H1 (cell line): Measurements from ENCODE around the gene HSPA4L. TPM values are rescaled to one million over a fixed set of nuclear protein-coding genes. Genes with fewer than 3 reads are reported as not detected.

Experiments used
- CTCF ChIA-PET: fragments of 300-600 bp; sonication (Branson Sonifier 250); formaldehyde crosslinking; loops from one replicate; lab custom pipeline; 2021; ENCODE audit not compliant: partially characterized antibody; lab: Charles Lee
- POLR2A ChIA-PET: fragments of 300-600 bp; sonication (Branson Sonifier 250); formaldehyde crosslinking; loops from one replicate; lab custom pipeline; 2021; ENCODE audit warnings: inconsistent platforms; ENCODE audit not compliant: partially characterized antibody; lab: Charles Lee
- DNase-seq, 2 experiments: peaks; one replicate each; pipeline versions ENCODE4 v3.0.0 to v3.0.0-alpha.2; 2010 to 2022; ENCODE audit warnings: low spot score in 2 of 2, low read depth in 1 of 2, mixed read lengths in 1 of 2
- FAIRE-seq: peaks from 2 replicates; lab custom pipeline; 2011; peaks lifted over from hg19 to GRCh38; lab: Jason Lieb, UNC
- H2AFZ ChIP-seq: 2 replicates; pipeline ENCODE4 v1.8.1; 2012; ENCODE audit warnings: low read length, inconsistent platforms
- H2AK5ac ChIP-seq: 2 replicates; pipeline ENCODE4 v1.6.1; 2013; ENCODE audit warnings: low read depth, low read length
- H2BK120ac ChIP-seq: replicated peaks from 2 replicates; pipeline ENCODE3; 2013; ENCODE audit warnings: low read depth, low read length, inconsistent platforms
- H2BK12ac ChIP-seq: 2 replicates; pipeline ENCODE4 v1.6.1; 2013; ENCODE audit warnings: low read depth, low read length
- H2BK15ac ChIP-seq: 2 replicates; pipeline ENCODE4 v1.6.1; 2013; ENCODE audit warnings: low read length
- H2BK20ac ChIP-seq: 2 replicates; pipeline ENCODE4 v1.6.1; 2013; ENCODE audit warnings: low read length
- H2BK5ac ChIP-seq: 2 replicates; pipeline ENCODE4 v1.6.1; 2013; ENCODE audit warnings: low read depth, low read length
- H3K14ac ChIP-seq: 2 replicates; pipeline ENCODE4 v1.6.1; 2013; ENCODE audit warnings: inconsistent platforms; ENCODE audit not compliant: insufficient read length
- H3K18ac ChIP-seq: 2 replicates; pipeline ENCODE4 v1.6.1; 2013; ENCODE audit warnings: low read length; ENCODE audit errors: extremely low read depth
- H3K23ac ChIP-seq: 2 replicates; pipeline ENCODE4 v1.6.1; 2013; ENCODE audit warnings: inconsistent platforms; ENCODE audit not compliant: insufficient read length
- H3K23me2 ChIP-seq: 2 replicates; pipeline ENCODE4 v1.6.1; 2013; ENCODE audit warnings: low read depth, low read length
- H3K27ac ChIP-seq: 2 replicates; pipeline ENCODE4 v1.6.1; 2011; ENCODE audit warnings: low read depth, low read length, inconsistent platforms
- H3K27me3 ChIP-seq, 4 experiments: replicated peaks in 1 of 4; 1 replicate in 1 of 4; 2 replicates in 3 of 4; pipeline versions ENCODE4 v1.6.1 to v1.8.1; 2011 to 2013; ENCODE audit warnings: low read length in 3 of 4, mild to moderate bottlenecking in 3 of 4, inconsistent platforms in 2 of 4, mixed read lengths in 2 of 4, moderate library complexity in 1 of 4; ENCODE audit not compliant: control insufficient read depth in 3 of 4, insufficient read depth in 3 of 4; ENCODE audit errors: extremely low read depth in 1 of 4
- H3K36me3 ChIP-seq, 4 experiments: 2 replicates each; pipeline versions ENCODE4 v1.6.1 to v1.8.1; 2011 to 2013; ENCODE audit warnings: mild to moderate bottlenecking in 4 of 4, low read length in 3 of 4, moderate library complexity in 2 of 4, control low read depth in 1 of 4, inconsistent platforms in 1 of 4; ENCODE audit not compliant: insufficient read depth in 4 of 4, control insufficient read depth in 2 of 4
- H3K4ac ChIP-seq: replicated peaks from 2 replicates; pipeline ENCODE3; 2013; ENCODE audit warnings: low read length, low read depth, mixed read lengths, inconsistent platforms; ENCODE audit not compliant: insufficient read length
- H3K4me1 ChIP-seq, 4 experiments: replicated peaks in 1 of 4; 1 replicate in 1 of 4; 2 replicates in 3 of 4; pipeline versions ENCODE4 v1.6.1 to v1.8.1; 2011 to 2013; ENCODE audit warnings: low read length in 3 of 4, inconsistent platforms in 2 of 4, mixed read lengths in 1 of 4; ENCODE audit not compliant: insufficient read depth in 4 of 4, control insufficient read depth in 3 of 4
- H3K4me2 ChIP-seq, 2 experiments: 2 replicates each; pipeline versions ENCODE4 v1.6.1 to v1.8.1; 2011 to 2013; ENCODE audit warnings: low read depth in 2 of 2, low read length in 2 of 2, control low read depth in 1 of 2, inconsistent platforms in 1 of 2, mild to moderate bottlenecking in 1 of 2; ENCODE audit not compliant: insufficient read depth in 1 of 2
- H3K4me3 ChIP-seq, 4 experiments: fragments of 200-600, 300-600 bp in 1 of 4; sonication (generic), shearing (Covaris generic), sonication (Bioruptor Twin) in 1 of 4; 2 replicates each; pipeline versions ENCODE4 v1.5.1 to v1.8.1; 2011 to 2016; ENCODE audit warnings: low read length in 4 of 4, low read depth in 3 of 4, control low read depth in 2 of 4, inconsistent platforms in 2 of 4, mild to moderate bottlenecking in 2 of 4, mixed read lengths in 1 of 4, moderate library complexity in 1 of 4; ENCODE audit not compliant: insufficient read depth in 2 of 4; ENCODE audit errors: extremely low read depth in 1 of 4
- H3K56ac ChIP-seq: replicated peaks from 2 replicates; pipeline ENCODE3; 2013; ENCODE audit warnings: low read depth, mild to moderate bottlenecking, mixed read lengths, low read length, inconsistent platforms; ENCODE audit not compliant: insufficient read length
- H3K79me1 ChIP-seq: 2 replicates; pipeline ENCODE4 v1.6.1; 2013; ENCODE audit warnings: low read depth, low read length, control low read depth
- H3K79me2 ChIP-seq, 2 experiments: 2 replicates each; pipeline versions ENCODE4 v1.6.1 to v1.8.1; 2012 to 2013; ENCODE audit warnings: low read length in 2 of 2, mild to moderate bottlenecking in 2 of 2, inconsistent platforms in 1 of 2; ENCODE audit not compliant: insufficient read depth in 2 of 2, control insufficient read depth in 1 of 2
- H3K9ac ChIP-seq, 4 experiments: replicated peaks in 1 of 4; 1 replicate in 1 of 4; 2 replicates in 3 of 4; pipeline versions ENCODE4 v1.6.1 to v1.8.1; 2011 to 2013; ENCODE audit warnings: low read depth in 3 of 4, low read length in 3 of 4, control low read depth in 2 of 4, mild to moderate bottlenecking in 2 of 4, moderate library complexity in 2 of 4, inconsistent platforms in 1 of 4; ENCODE audit errors: extremely low read depth in 1 of 4
- H3K9me3 ChIP-seq, 2 experiments: 2 replicates each; pipeline versions ENCODE4 v1.6.1 to v1.8.1; 2012 to 2013; ENCODE audit warnings: mild to moderate bottlenecking in 2 of 2, moderate library complexity in 2 of 2, control low read depth in 1 of 2, inconsistent platforms in 1 of 2, low read depth in 1 of 2, low read length in 1 of 2, mixed read lengths in 1 of 2; ENCODE audit not compliant: insufficient read depth in 2 of 2
- H4K20me1 ChIP-seq, 2 experiments: replicated peaks in 1 of 2; 2 replicates each; pipeline versions ENCODE3 to v1.8.1; 2011 to 2013; ENCODE audit warnings: inconsistent platforms in 2 of 2, low read length in 2 of 2, mild to moderate bottlenecking in 1 of 2; ENCODE audit not compliant: insufficient read depth in 2 of 2, control insufficient read depth in 1 of 2
- H4K5ac ChIP-seq: 2 replicates; pipeline ENCODE4 v1.6.1; 2013; ENCODE audit warnings: low read length, low read depth, mixed read lengths, inconsistent platforms; ENCODE audit not compliant: insufficient read length
- H4K8ac ChIP-seq: 2 replicates; pipeline ENCODE4 v1.8.0; 2013; ENCODE audit warnings: mild to moderate bottlenecking, moderate library complexity, low read length, inconsistent platforms; ENCODE audit not compliant: insufficient read depth; ENCODE audit errors: extremely low read depth
- H4K91ac ChIP-seq: replicated peaks from 2 replicates; pipeline ENCODE3; 2013; ENCODE audit warnings: low read length, mixed read lengths, inconsistent platforms; ENCODE audit not compliant: insufficient read length
- BACH1 ChIP-seq: IDR thresholded peaks from 2 replicates; pipeline ENCODE4 v1.6.1; 2012; ENCODE audit warnings: low read length, improper control_type of control experiment
- CBX5 ChIP-seq: fragments of 300-800, 300-1000 bp; sonication (generic); IDR thresholded peaks from 2 replicates; pipeline ENCODE4 v1.7.1; 2016; ENCODE audit warnings: antibody characterized with exemption, low read length, low read depth
- E2F6 ChIP-seq: IDR thresholded peaks from 2 replicates; pipeline ENCODE4 v1.6.1; 2012; ENCODE audit warnings: inconsistent platforms
- EGR1 ChIP-seq: IDR thresholded peaks from 2 replicates; pipeline ENCODE4 v1.6.1; 2011; ENCODE audit warnings: low read depth, low read length, borderline replicate concordance
- GABPA ChIP-seq: IDR thresholded peaks from 2 replicates; pipeline ENCODE4 v1.6.1; 2011; ENCODE audit warnings: mild to moderate bottlenecking, low read length, moderate library complexity, borderline replicate concordance; ENCODE audit not compliant: insufficient read depth
- HDAC6 ChIP-seq: IDR thresholded peaks from one replicate; pipeline ENCODE4 v1.7.1; 2012; ENCODE audit warnings: low read depth, mild to moderate bottlenecking, inconsistent platforms, low read length, moderate library complexity
- JUND ChIP-seq: IDR thresholded peaks from 2 replicates; pipeline ENCODE4 v1.6.1; 2011; ENCODE audit warnings: mild to moderate bottlenecking, improper control_type of control experiment, low read length
- PHF8 ChIP-seq: fragments of 200-600 bp; sonication (generic); conservative IDR thresholded peaks from 2 replicates; pipeline ENCODE4 v1.7.1; 2012; ENCODE audit warnings: low read depth, mild to moderate bottlenecking, inconsistent platforms, low read length, moderate library complexity
- RNF2 ChIP-seq: fragments of 200-900, 300-1000 bp; sonication (generic); IDR thresholded peaks from 2 replicates; pipeline ENCODE4 v1.7.1; 2016; ENCODE audit warnings: borderline replicate concordance, low read depth, mild to moderate bottlenecking, antibody characterized with exemption, low read length; ENCODE audit not compliant: poor library complexity, severe bottlenecking; ENCODE audit errors: missing control alignments
- TCF12 ChIP-seq: IDR thresholded peaks from 2 replicates; pipeline ENCODE4 v1.6.1; 2011; ENCODE audit warnings: low read depth, mild to moderate bottlenecking, low read length
- TEAD4 ChIP-seq: IDR thresholded peaks from 2 replicates; pipeline ENCODE4 v1.6.1; 2012; ENCODE audit warnings: low read depth, low read length, inconsistent platforms, mixed read lengths
- WGBS, 2 experiments: shearing (Covaris generic) in 1 of 2; methylation state at CpG; one replicate each; pipeline versions ENCODE4 v1.1.6 to v1.1.7; 2013 to 2015; ENCODE audit warnings: low lambda C conversion rate in 2 of 2, mixed read lengths in 2 of 2, inconsistent platforms in 1 of 2, low coverage in 1 of 2, missing lambda C conversion rate in 1 of 2; ENCODE audit not compliant: insufficient replicate concordance in 2 of 2, insufficient coverage in 1 of 2, insufficient read length in 1 of 2; ENCODE audit errors: extremely low coverage in 1 of 2, missing lambda C conversion rate in 1 of 2; 5-methylcytosine and 5-hydroxymethylcytosine counted together
- polyA plus RNA-seq, 7 experiments: library from polyadenylated mRNA; depleted of rRNA in 3 of 7; stranded (reverse) in 5 of 7; unstranded in 2 of 7; fragments of >200 nt in 5 of 7; fragments of 200-250 nt in 2 of 7; gene quantifications; 1 replicate in 5 of 7; 2 replicates in 1 of 7; 4 replicates in 1 of 7; pipeline versions ENCODE4 v1.2.1 to v1.2.3, GENCODE V29; 2011 to 2013; ENCODE audit warnings: missing spikeins in 2 of 7, mixed read lengths in 2 of 7
- total RNA-seq: library from RNA; stranded (reverse); fragmentation: NEBNext Ultra II Directional; extraction: Animal tissue kit (Norgen Biotek cat#: 25700); gene quantifications from 2 replicates; pipeline ENCODE4 v1.2.1, GENCODE V29; 2021

HSPA4L gene
- total and polyA plus RNA-seq, 2 of the 8 experiments (the other 6 are each of a cell fraction or from before 2014, with no cell fraction given), result 0.65 to 4.7 TPM

- H3K56ac ChIP-seq, result no peak overlapping the region
- H3K4me2 ChIP-seq, result peak overlapping the region in 1 of 2 experiments; percentile 52; a peak in 1 of 4 replicates
- 0 out of 2 replicates have a peak overlapping the region, but pooled peaks have one; percentile 88 for H2BK15ac ChIP-seq
- H3K18ac ChIP-seq, result peak overlapping the region; percentile 48; the same call in 1 of the 2 replicates
- peak overlapping the region; percentile 75 for H2BK12ac ChIP-seq
- H2BK20ac ChIP-seq, result 0 out of 2 replicates have a peak overlapping the region, but pooled peaks have one; percentile 7
- H2AK5ac ChIP-seq, result 0 out of 2 replicates have a peak overlapping the region, but pooled peaks have one; percentile 39
- FAIRE-seq, result no peak
- H3K23ac ChIP-seq, result no peak overlapping the region
- no peak overlapping the region for H3K14ac ChIP-seq
- CTCF ChIA-PET, result interaction anchor here (0.7 kb wide), 1 partner anchor 20 kb away, joined by 3 read pairs; no protein-coding TSS in a partner anchor
- no peak overlapping the region for H3K4me3 ChIP-seq
- H3K27me3 ChIP-seq, result no peaks in the 10 kb centered on the region
- peaks cover 2 to 17% (median 9%) of the 10 kb centered on the region in 4 experiments; a peak in 6 of 7 replicates for H3K4me1 ChIP-seq
- 0 out of 2 replicates have a peak overlapping the region, but pooled peaks have one; percentile 13 for H3K27ac ChIP-seq
- H3K79me2 ChIP-seq, result peaks cover 0 to 3% of the 10 kb centered on the region in 2 experiments; a peak in 1 of 4 replicates
- no peak overlapping the region for H4K5ac ChIP-seq
- H3K9me3 ChIP-seq, result 0 out of 4 replicates have a peak, but pooled peaks cover 0 to 4% of the 10 kb centered on the region in 2 experiments
- 76% methylated on average over 4 of the region's 4 CpGs; no CpG with 5 or more reads in 1 of the 2 experiments for WGBS, 2 experiments
- H2AFZ ChIP-seq, result 0 out of 2 replicates have a peak overlapping the region, but pooled peaks have one; percentile 2
- no peak overlapping the region for H3K9ac ChIP-seq
- DNase-seq, result no peak
- H3K4ac ChIP-seq, result peak overlapping the region; percentile 36
- no peaks in the 10 kb centered on the region for H3K79me1 ChIP-seq
- peak overlapping the region; percentile 62 for H2BK120ac ChIP-seq
- H4K8ac ChIP-seq, result no peak overlapping the region
- POLR2A ChIA-PET, result no interaction called here
- H3K36me3 ChIP-seq, result no peaks in the 10 kb centered on the region
- H4K20me1 ChIP-seq, result no peaks in the 10 kb centered on the region
- no peaks in the 10 kb centered on the region for H3K23me2 ChIP-seq
- H4K91ac ChIP-seq, result peak overlapping the region; percentile 44
- peak overlapping the region; percentile 81 for H2BK5ac ChIP-seq
- no peak for TF ChIP-seq TEAD4
- no peak for TF ChIP-seq TCF12
- TF ChIP-seq CBX5, result no peak
- TF ChIP-seq E2F6, result no peak
- no peak for TF ChIP-seq PHF8
- no peak for TF ChIP-seq JUND
- no peak for TF ChIP-seq HDAC6
- TF ChIP-seq GABPA, result no peak
- no peak for TF ChIP-seq RNF2
- no peak for TF ChIP-seq EGR1
- TF ChIP-seq BACH1, result no peak
Observed at GRCh38 chr4:127856813-127857447, 74.8 kb downstream of the HSPA4L start.
